Dendritic cell treated with granulocyte-macrophage colony-stimulating factor and Interleukin-4, amounts not matched to agents 40 ng/mL and 50 ng/mL, for 4 days (primary cell): ENCODE data around the gene ANKRD60.

Experiments
- H3K27ac Mint-ChIP-seq: one replicate; pipeline ENCODE4 v1.8.0; 2022; ENCODE audit warnings: mild to moderate bottlenecking, mixed read lengths
- H3K27me3 Mint-ChIP-seq: one replicate; pipeline ENCODE4 v1.8.0; 2022; ENCODE audit warnings: mild to moderate bottlenecking, mixed read lengths
- H3K36me3 Mint-ChIP-seq: one replicate; pipeline ENCODE4 v1.8.0; 2022; ENCODE audit warnings: low read depth, mixed read lengths
- H3K4me1 Mint-ChIP-seq: one replicate; pipeline ENCODE4 v1.8.0; 2022; ENCODE audit warnings: low read depth, mixed read lengths
- H3K4me3 Mint-ChIP-seq: one replicate; pipeline ENCODE4 v1.8.0; 2022; ENCODE audit warnings: mild to moderate bottlenecking, moderate library complexity, mixed read lengths
- H3K9me3 Mint-ChIP-seq: one replicate; pipeline ENCODE4 v1.8.0; 2022; ENCODE audit warnings: mixed read lengths
- intact Hi-C: fragments of 100-400 bp; cut with micrococcal nuclease; formaldehyde crosslinking; loops from one replicate; pipeline ENCODE4 v1.15.0; 2022

Gene ANKRD60

GRCh38 chr20:58228484-58229197 is at the start of gene ANKRD60:
ANKRD60 (minus strand) TSS chr20:58228653; CDS start chr20:58228653, 0 bp downstream.
- H3K27me3 Mint-ChIP-seq = peaks cover 69% of the 10 kb centered on the region
- intact Hi-C loops = no loop called here

GRCh38 chr20:58277578-58278472 is 49.4 kb upstream of the ANKRD60 start:
- Mint-ChIP-seq H3K9me3 (no peaks in the 10 kb centered on the region), H3K36me3 (peaks cover 70% of the 10 kb centered on the region), H3K4me1 (peaks cover 6% of the 10 kb centered on the region), H3K27me3 (no peaks in the 10 kb centered on the region), H3K27ac (no peak overlapping the region), H3K4me3 (no peak overlapping the region)
- intact Hi-C loops = no loop called here

More at GRCh38 chr20:58228484-58229197, at the start of gene ANKRD60:
- Mint-ChIP-seq H3K4me1 (peaks cover 10% of the 10 kb centered on the region), H3K9me3 (no peaks in the 10 kb centered on the region), H3K27ac (no peak within 1 kb of the TSS), H3K36me3 (peaks cover 33% of the 10 kb centered on the region), H3K4me3 (peak within 1 kb of the TSS; percentile 67)

GRCh38 chr20:58277107-58277506 is 48.7 kb upstream of the ANKRD60 start:
- Mint-ChIP-seq H3K27me3 (no peaks in the 10 kb centered on the region), H3K4me1 (peaks cover 6% of the 10 kb centered on the region), H3K27ac (no peak overlapping the region), H3K9me3 (no peaks in the 10 kb centered on the region), H3K36me3 (peaks cover 72% of the 10 kb centered on the region), H3K4me3 (no peak overlapping the region)
- intact Hi-C loops = no loop called here

- no peak overlapping the region for H3K4me3 Mint-ChIP-seq
- intact Hi-C loops = no loop called here
- H3K27ac Mint-ChIP-seq = no peak overlapping the region
- H3K36me3 Mint-ChIP-seq = peaks cover 59% of the 10 kb centered on the region
- no peaks in the 10 kb centered on the region for H3K9me3 Mint-ChIP-seq
- H3K27me3 Mint-ChIP-seq = no peaks in the 10 kb centered on the region
- H3K4me1 Mint-ChIP-seq = peaks cover 6% of the 10 kb centered on the region
Observed at GRCh38 chr20:58274384-58274783, 45.9 kb upstream of the ANKRD60 start.

- Mint-ChIP-seq H3K27me3 (no peaks in the 10 kb centered on the region), H3K27ac (no peak overlapping the region), H3K9me3 (no peaks in the 10 kb centered on the region), H3K36me3 (peaks cover 44% of the 10 kb centered on the region), H3K4me1 (peaks cover 6% of the 10 kb centered on the region), H3K4me3 (no peak overlapping the region)
- intact Hi-C loops = no loop called here
Observed at GRCh38 chr20:58271606-58272351, 43.3 kb upstream of the ANKRD60 start.

- intact Hi-C loops = no loop called here
- Mint-ChIP-seq H3K9me3 (no peaks in the 10 kb centered on the region), H3K4me3 (no peak overlapping the region), H3K27ac (no peak overlapping the region), H3K27me3 (no peaks in the 10 kb centered on the region), H3K36me3 (peaks cover 19% of the 10 kb centered on the region), H3K4me1 (peaks cover 6% of the 10 kb centered on the region)
Observed at GRCh38 chr20:58268936-58269619, 40.6 kb upstream of the ANKRD60 start.

GRCh38 chr20:58268421-58268821 is 40.0 kb upstream of the ANKRD60 start:
- Mint-ChIP-seq H3K27ac (no peak overlapping the region), H3K27me3 (no peaks in the 10 kb centered on the region), H3K4me1 (peaks cover 6% of the 10 kb centered on the region), H3K9me3 (no peaks in the 10 kb centered on the region), H3K4me3 (no peak overlapping the region), H3K36me3 (peaks cover 12% of the 10 kb centered on the region)
- intact Hi-C loops = no loop called here

- peaks cover 12% of the 10 kb centered on the region for H3K36me3 Mint-ChIP-seq
- H3K27ac Mint-ChIP-seq = no peak overlapping the region
- intact Hi-C loops = no loop called here
- H3K27me3 Mint-ChIP-seq = no peaks in the 10 kb centered on the region
- peaks cover 6% of the 10 kb centered on the region for H3K4me1 Mint-ChIP-seq
- no peak overlapping the region for H3K4me3 Mint-ChIP-seq
- no peaks in the 10 kb centered on the region for H3K9me3 Mint-ChIP-seq
Observed at GRCh38 chr20:58267389-58268215, 39.1 kb upstream of the ANKRD60 start.

- no peak overlapping the region for H3K27ac Mint-ChIP-seq
- H3K9me3 Mint-ChIP-seq = no peaks in the 10 kb centered on the region
- H3K4me3 Mint-ChIP-seq = no peak overlapping the region
- no peaks in the 10 kb centered on the region for H3K27me3 Mint-ChIP-seq
- intact Hi-C loops = no loop called here
- peaks cover 6% of the 10 kb centered on the region for H3K4me1 Mint-ChIP-seq
- peaks cover 23% of the 10 kb centered on the region for H3K36me3 Mint-ChIP-seq
Observed at GRCh38 chr20:58264271-58264670, 35.8 kb upstream of the ANKRD60 start.

- peaks cover 7% of the 10 kb centered on the region for H3K4me1 Mint-ChIP-seq
- no peaks in the 10 kb centered on the region for H3K9me3 Mint-ChIP-seq
- intact Hi-C loops = no loop called here
- H3K27me3 Mint-ChIP-seq = no peaks in the 10 kb centered on the region
- no peak overlapping the region for H3K4me3 Mint-ChIP-seq
- no peak overlapping the region for H3K27ac Mint-ChIP-seq
- peaks cover 47% of the 10 kb centered on the region for H3K36me3 Mint-ChIP-seq
Observed at GRCh38 chr20:58261660-58262059, 33.2 kb upstream of the ANKRD60 start.

- Mint-ChIP-seq H3K4me1 (peaks cover 17% of the 10 kb centered on the region), H3K27ac (no peak overlapping the region), H3K27me3 (no peaks in the 10 kb centered on the region), H3K9me3 (no peaks in the 10 kb centered on the region), H3K36me3 (peaks cover 59% of the 10 kb centered on the region), H3K4me3 (no peak overlapping the region)
- intact Hi-C loops = no loop called here
Observed at GRCh38 chr20:58260006-58260405, 31.6 kb upstream of the ANKRD60 start.

- Mint-ChIP-seq H3K4me1 (peaks cover 19% of the 10 kb centered on the region), H3K36me3 (peaks cover 77% of the 10 kb centered on the region), H3K9me3 (no peaks in the 10 kb centered on the region), H3K4me3 (no peak overlapping the region), H3K27ac (peak overlapping the region; percentile 40), H3K27me3 (no peaks in the 10 kb centered on the region)
- intact Hi-C loops = no loop called here
Observed at GRCh38 chr20:58256842-58257241, 28.4 kb upstream of the ANKRD60 start.

- Mint-ChIP-seq H3K27me3 (no peaks in the 10 kb centered on the region), H3K9me3 (no peaks in the 10 kb centered on the region), H3K4me1 (peaks cover 19% of the 10 kb centered on the region), H3K4me3 (no peak overlapping the region), H3K27ac (peak overlapping the region; percentile 40), H3K36me3 (peaks cover 77% of the 10 kb centered on the region)
- intact Hi-C loops = no loop called here
Observed at GRCh38 chr20:58256307-58256706, 27.9 kb upstream of the ANKRD60 start.
